Measurements from ENCODE around the gene MARK1.

The MARK1 gene

DNA sequence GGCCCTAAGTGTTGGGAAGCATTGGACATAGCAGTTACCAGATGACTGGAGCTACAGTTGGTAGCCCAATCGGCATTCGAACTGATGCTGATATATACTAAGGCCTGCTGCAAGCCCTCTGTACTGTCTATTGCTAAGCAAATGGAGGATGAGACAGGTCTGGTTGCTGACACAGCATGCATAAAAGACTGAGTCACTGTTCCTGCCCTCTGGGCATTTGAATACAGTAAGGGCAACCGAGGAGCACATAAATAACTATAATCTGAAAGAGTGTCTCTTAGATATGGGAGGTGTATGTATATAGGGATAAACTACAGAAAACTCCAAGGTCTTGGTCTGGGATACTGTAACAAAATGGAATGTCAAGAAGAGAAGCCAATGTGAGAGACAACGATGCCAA is 16.8 kb upstream of the MARK1 start:
- CTCF ChIA-PET: no interaction called here
- H3K27ac ChIP-seq: no peak overlapping the region
- DNase-seq (ENCODE audit: low spot score): peak; percentile 85
- no peak for TF ChIP-seq CTCF (conservative IDR thresholded peaks at IDR 0.05; ENCODE audit: low read depth)
- POLR2A ChIA-PET (ENCODE audit: low non-redundant PET): no interaction called here

DNA sequence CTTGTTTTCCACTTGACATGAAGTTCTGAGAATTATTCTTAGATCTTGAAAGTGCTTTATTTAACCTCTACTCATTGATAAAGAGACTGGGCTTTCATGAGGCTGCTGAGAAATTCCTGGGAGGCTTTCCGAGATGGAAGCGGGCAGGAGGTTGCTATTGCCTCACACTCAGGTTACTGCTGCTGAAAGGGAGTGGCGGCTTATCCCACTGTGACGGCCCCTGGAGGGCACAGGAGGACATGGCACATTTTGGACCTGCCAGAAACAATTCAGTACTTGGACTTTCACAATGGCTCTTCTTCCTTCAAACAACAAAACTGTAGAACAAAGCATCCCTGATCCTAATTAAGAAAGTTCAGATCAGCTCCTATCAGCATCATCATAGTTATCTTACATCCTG is 16.2 kb upstream of the MARK1 start:
- CTCF ChIA-PET: no interaction called here
- no peak overlapping the region for H3K27ac ChIP-seq
- POLR2A ChIA-PET (ENCODE audit: low non-redundant PET): no interaction called here
- TF ChIP-seq CTCF (conservative IDR thresholded peaks at IDR 0.05; ENCODE audit: low read depth): no peak
- peak; percentile 58 for DNase-seq (ENCODE audit: low spot score)

- ChIA-PET CTCF (interaction anchor here (0.6 to 1.3 kb wide), 5 partner anchors 12 to 647 kb away, joined by 3 to 4 read pairs (median 3); no protein-coding TSS in a partner anchor), POLR2A (ENCODE audit: low non-redundant PET) (no interaction called here)
- TF ChIP-seq CTCF (conservative IDR thresholded peaks at IDR 0.05; ENCODE audit: low read depth): no peak
- DNase-seq (ENCODE audit: low spot score): no peak
- H3K27ac ChIP-seq: peak overlapping the region; percentile 63
These were observed 14.1 kb upstream of the MARK1 start for GRCh38 chr1:220513834-220514233.

DNA sequence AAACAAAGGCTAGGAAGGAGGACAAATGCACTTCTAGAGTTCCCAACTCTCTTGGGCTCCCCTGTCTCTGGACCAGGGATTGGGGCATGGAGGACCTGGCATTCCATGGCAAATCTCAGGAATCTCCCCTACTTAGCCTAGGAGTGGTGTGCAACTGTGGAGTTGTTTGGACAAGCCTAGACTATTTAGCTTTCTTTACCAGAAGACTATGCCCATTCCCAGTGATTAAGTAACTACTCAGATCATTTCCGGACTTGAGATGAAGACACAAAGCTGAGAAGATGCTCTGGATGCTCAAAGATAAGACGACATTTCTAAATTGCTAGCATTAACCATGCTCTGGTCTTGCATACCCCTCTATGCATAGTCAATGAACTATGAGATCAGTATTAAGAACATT is 13.7 kb upstream of the MARK1 start:
- ChIA-PET CTCF (interaction anchor here (0.6 to 1.2 kb wide), 3 partner anchors 11 to 233 kb away, joined by 3 read pairs; no protein-coding TSS in a partner anchor), POLR2A (ENCODE audit: low non-redundant PET) (interaction anchor here (0.6 kb wide), 1 partner anchor 185 kb away, joined by 9 read pairs; no protein-coding TSS in a partner anchor)
- no peak for TF ChIP-seq CTCF (conservative IDR thresholded peaks at IDR 0.05; ENCODE audit: low read depth)
- DNase-seq (ENCODE audit: low spot score): no peak
- peak overlapping the region; percentile 63; the same call in 1 of the 2 replicates for H3K27ac ChIP-seq

- TF ChIP-seq CTCF (conservative IDR thresholded peaks at IDR 0.05; ENCODE audit: low read depth): no peak
- H3K27ac ChIP-seq: peak overlapping the region; percentile 45; the same call in 1 of the 2 replicates
- POLR2A ChIA-PET (ENCODE audit: low non-redundant PET): no interaction called here
- peak; percentile 88 for DNase-seq (ENCODE audit: low spot score)
- CTCF ChIA-PET: interaction anchor here (0.5 to 0.8 kb wide), 4 partner anchors 65 to 217 kb away, joined by 3 to 5 read pairs (median 3); no protein-coding TSS in a partner anchor
These were observed 11.8 kb upstream of the MARK1 start for GRCh38 chr1:220516014-220516721.

GRCh38 chr1:220516722-220517042 is 11.3 kb upstream of the MARK1 start:
- peak overlapping the region; percentile 45; the same call in 1 of the 2 replicates for H3K27ac ChIP-seq
- no peak for TF ChIP-seq CTCF (conservative IDR thresholded peaks at IDR 0.05; ENCODE audit: low read depth)
- CTCF ChIA-PET: no interaction called here
- no peak for DNase-seq (ENCODE audit: low spot score)
- POLR2A ChIA-PET (ENCODE audit: low non-redundant PET): no interaction called here
